Right kidney (tissue), 1 donor: ENCODE data around the gene TMOD1.
"Not testable (repeated sequence)": the region's sequence is repeated elsewhere in the genome, so short reads cannot be mapped to it uniquely, and the experiment has no call there.

Experiments
- DNase-seq: peaks from one replicate; pipeline ENCODE4 v3.0.0-alpha.2; 2016

TMOD1 gene

DNA sequence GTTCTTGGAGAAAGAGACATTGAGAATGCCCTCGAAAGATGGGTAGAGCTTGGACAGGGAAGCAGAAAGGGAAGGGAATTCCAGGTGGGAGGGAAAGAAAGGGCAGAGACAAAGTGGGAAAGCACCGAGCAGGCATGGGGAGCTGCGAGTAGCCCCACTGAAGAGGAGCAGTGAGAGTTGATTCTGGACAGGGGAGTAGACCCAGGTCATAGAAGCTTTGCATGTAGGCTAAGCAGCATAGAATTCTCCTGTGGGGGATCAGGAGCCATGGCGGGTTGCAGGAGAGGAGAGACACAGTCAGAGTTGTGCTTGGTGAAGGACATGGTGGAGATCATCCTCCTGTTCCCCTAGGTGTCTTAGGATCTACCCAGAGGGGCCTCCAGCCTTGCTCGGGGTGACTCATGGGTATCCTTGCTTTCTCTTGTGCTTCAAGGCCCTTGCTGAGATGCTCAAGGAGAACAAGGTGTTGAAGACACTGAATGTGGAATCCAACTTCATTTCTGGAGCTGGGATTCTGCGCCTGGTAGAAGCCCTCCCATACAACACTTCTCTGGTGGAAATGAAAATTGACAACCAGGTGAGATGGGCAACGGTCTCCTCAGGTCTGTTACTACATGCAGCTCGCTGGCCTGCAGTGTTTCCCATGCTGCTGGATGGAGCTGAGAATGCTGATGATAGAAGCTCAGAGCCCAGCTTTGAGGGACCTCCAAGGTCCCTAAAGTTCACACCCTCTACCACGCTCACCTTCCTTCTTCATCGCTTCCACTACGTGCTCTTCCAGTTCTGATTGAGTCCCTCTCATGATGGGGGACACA, 67.2 kb downstream of the TMOD1 start:
- no peak for DNase-seq

DNA sequence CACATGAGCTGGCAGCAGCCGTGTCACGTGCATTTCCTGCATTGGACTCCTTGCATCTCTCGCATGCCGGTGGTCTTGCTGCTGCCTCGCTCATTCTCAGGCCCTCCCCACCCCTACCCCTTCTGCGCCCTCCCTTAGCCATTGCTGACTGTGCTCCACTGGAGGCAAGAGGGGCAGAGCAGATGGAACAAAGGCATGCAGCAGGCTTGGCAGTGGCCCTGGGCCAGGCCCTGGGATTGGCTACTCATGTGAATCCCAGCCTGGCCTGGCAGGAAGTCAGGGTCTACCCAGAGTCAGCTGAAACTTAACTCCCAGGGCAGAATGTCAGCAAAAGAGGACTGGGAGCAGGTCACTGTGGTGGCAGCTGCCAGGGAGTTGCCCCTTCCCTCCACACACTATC, 69.4 kb downstream of the TMOD1 start:
- no peak for DNase-seq

DNA sequence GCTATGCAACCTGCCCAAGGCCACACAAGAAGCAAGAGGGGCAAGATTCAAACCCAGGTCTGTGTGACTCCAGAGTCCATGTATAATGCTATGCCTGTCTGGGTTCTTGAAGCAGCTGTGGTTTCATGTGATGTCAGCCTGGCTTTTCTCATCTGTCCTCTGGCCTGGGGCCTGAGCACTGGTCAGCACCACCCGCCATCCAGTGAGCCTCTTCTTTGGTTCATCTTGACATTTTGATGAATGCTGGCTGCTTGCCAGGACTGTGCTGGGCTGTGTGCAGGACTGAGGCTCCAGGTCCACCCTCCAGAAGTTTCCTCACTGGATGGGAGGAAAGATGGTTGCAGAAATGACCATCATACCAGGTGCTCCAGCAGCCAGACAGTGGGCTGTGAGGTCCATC, 70.2 kb downstream of the TMOD1 start:
- no peak for DNase-seq

DNA sequence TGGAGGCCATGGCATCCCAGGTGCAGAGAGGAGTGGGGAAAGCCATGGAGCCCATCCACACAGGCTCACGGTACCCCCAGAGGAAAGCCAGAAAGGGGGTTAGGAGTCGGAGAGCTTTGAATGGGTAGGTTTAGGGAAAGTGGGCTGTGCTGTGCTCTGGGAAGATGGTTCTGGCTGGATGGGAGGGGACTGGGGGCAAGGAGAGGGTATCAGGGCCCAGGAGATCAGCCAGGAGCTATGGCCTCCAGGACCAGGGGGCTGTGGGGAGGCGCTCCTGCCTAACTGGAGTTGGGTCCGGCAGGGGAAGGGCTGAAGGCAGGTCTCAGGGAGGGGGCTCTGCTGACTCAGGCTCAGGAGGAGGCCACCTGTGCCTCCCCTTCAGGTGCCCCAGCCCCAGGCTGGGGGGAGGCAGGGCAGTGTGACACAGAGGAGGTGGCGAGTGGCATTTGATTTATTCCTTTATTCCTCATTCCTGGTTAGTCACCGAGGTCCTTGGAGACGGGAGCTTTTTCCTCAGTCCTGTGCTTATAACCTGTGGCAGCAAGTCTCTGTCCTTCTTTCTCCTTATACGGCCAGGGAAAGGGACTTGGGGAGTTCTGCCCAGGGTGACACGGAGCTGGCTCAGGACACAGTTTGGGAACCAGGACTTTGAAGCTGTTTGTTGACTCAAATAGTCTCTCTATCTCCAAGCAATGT, 70.9 kb downstream of the TMOD1 start:
- DNase-seq, result no peak

DNA sequence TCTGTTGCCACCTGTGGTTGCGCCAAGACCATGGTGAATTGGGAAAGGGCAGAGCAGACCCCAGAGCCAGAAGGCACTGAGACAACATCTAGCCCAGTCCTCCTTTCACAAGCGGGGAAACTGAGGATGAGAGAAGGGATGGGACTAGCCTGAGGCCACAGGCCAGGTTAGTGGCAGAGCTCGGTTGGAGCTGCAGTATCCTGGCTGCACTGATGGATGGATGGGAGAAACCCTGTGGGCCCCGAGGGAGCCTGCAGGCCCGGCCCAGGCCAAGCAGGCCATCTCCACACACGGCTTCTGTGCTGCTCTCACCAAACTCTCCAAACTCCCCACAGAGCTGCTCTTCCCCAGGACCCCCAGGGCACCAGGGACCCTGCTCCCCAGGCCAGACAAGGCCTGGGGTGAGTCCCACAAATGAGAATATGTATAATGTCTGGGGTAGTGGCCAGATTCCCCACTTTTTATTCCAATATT, 71.5 kb downstream of the TMOD1 start:
- no peak for DNase-seq

DNA sequence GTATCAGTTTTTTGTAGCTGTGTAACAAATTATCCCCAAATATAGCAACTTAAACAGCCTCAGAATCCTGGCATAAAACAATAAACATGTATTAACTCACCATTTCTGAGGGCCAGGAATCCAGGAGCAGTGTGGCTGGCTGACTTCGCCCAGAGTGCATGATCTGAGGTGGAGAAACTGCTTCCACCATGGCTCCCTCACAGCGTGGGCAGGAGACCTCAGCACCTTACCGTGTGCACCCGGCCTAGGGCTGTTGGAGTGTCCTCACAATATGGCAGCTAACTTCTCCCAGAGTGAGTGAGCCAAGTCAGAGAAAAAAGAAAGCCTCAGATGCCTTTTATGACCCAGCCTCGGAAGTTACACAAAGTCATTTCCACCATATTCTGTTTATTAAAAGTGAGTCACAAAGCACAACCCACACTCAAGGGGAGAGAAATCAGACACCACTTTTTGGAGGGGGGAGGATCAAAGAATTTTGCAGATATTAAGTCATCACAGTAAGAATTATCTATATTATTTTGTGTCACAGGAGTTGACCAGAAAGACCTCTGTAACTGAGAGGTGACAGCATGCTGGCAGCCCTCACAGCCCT, 72.1 kb downstream of the TMOD1 start:
- no peak for DNase-seq

DNA sequence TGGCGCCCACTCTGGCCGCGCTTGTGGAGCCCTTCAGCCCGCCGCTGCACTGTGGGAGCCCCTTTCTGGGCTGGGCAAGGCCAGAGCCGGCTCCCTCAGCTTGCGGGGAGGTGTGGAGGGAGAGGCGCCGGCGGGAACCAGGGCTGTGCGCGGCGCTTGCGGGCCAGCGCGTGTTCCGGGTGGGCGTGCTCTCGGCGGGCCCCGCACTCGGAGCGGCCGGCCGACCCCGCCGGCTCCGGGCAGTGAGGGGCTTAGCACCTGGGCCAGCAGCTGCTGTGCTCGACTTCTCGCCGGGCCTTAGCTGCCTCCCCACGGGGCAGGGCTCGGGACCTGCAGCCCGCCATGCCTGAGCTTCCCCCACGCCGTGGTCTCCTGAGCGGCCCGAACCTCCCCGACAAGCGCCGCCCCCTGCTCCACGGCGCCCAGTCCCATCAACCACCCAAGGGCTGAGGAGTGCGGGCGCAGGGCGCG, 72.7 kb downstream of the TMOD1 start:
- DNase-seq, result not testable (repeated sequence)

DNA sequence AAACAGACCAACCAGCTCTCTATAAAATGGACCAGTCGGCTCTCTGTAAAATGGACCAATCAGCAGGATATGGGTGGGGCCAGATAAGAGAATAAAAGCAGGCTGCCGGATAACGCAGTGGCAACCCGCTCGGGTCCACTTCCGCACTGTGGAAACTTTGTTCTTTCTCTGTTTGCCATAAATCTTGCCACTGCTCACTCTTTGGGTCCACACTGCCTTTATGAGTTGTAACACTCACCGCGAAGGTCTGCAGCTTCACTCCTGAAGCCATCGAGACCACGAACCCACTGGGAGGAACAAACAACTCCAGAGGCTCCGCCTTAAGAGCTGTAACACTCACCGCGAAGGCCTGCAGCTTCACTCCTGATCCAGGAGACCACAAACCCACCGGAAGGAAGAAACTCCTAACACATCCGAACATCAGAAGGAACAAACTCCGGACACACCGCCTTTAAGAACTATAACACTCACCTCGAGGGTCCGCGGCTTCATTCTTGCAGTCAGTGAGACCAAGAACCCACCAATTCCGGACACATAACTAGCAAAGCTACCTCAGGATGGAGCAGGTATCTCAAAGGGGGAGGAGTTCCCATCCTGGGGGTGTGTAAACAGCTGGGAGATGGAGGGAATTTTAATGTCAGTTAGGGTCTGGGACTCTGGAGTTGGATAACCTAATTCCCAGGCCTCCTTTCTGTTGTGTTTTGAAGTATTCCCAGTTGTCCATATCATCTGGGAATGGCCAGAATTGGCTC, 73.6 kb downstream of the TMOD1 start:
- not testable (repeated sequence) for DNase-seq

DNA sequence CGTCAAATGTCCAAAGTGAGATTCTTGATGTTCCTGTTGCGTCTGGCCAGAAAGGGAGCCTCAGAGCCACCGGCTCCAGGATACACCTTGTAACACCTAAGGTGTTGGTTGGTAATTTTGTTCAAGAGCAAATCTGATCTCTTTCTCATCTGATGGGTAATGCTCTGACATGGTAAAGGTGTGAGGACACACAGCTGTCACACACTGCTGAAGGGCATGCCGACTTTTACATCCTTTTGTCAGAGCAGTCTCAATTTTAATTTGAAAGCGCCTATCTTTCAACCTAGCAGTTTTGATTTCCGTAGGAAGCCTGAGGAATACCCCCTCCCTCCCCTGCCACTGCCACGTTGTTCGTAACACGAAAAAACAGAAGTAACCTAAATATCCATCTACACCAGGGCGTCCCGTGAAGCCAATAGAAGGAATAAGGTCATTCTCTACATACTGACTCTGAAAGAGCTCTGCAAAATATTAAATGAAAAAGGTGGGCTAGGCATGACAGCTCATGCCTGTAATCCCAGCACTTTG, 74.3 kb downstream of the TMOD1 start:
- DNase-seq, result no peak

DNA sequence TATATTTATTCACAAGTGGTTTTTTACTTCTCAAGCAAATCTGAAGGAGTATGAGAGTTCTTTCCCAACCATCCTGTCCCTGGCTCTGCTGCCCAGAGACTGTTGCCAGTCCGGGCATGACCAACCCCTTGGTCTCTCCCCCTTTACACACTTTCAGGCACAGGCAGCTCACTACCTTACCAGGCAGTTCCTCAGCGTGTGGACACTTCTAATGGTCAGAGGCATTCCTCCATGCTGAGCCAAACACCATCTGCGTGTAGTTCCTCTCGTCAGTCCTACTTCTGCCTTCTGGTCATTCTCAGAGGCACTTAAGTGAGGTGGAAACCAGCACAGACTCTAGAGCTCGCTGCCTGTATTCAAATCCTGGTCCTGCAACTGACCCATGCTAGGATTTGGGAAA, 75.6 kb downstream of the TMOD1 start:
- DNase-seq, result no peak

DNA sequence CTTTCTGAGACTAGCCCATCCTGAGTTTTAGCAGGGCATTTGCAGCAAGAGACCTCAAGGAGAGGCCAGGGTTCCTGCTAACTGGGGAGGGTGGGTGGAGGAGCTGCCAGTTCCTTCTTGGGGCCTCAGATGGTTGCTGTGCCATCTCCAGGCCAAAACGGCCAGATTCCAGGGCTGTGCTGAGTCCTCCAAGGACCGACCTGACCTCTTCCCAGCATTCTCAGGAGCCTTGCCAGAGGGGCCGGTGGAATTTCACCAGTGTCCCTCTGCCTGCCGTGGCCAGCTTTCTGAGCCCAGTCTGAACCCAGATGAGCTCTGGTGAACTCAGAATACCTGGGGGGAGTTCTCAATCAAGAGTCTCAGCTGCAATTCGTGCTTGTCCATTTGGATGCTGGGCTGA, 77.4 kb downstream of the TMOD1 start:
- no peak for DNase-seq

DNA sequence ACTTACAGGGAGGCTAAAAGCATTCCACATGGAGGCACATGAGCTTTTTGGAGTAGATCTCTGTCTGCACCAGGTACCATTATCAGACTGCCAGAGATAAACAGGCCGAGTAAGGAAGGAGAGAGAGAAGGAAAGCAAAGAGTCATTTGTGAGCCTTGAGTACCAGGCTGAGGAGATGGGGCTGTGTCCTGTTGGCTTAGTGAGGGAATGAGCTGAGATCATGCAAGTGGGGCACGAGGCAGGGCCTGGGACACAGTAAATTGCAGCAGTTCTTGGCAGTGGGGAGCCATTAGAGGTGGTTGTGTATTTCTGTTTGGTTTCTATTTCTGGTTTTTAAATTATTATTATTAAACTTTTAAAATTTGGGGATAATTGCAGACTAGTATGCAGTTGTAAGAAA, 78.4 kb downstream of the TMOD1 start:
- no peak for DNase-seq

DNA sequence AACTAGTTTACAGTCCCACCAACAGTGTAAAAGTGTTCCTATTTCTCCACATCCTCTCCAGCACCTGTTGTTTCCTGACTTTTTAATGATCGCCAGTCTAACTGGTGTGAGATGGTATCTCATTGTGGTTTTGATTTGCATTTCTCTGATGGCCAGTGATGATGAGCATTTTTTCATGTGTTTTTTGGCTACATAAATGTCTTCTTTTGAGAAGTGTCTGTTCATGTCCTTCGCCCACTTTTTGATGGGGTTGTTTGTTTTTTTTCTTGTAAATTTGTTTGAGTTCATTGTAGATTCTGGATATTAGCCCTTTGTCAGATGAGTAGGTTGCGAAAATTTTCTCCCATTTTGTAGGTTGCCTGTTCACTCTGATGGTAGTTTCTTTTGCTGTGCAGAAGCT, 80.1 kb downstream of the TMOD1 start:
- not testable (repeated sequence) for DNase-seq

DNA sequence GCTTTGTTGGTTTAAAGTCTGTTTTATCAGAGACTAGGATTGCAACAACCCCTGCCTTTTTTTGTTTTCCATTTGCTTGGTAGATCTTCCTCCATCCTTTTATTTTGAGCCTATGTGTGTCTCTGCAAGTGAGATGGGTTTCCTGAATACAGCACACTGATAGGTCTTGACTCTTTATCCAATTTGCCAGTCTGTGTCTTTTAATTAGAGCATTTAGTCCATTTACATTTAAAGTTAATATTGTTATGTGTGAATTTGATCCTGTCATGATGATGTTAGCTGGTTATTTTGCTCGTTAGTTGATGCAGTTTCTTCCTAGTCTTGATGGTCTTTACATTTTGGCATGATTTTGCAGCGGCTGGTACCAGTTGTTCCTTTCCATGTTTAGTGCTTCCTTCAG, 83.3 kb downstream of the TMOD1 start:
- DNase-seq, result not testable (repeated sequence)

DNA sequence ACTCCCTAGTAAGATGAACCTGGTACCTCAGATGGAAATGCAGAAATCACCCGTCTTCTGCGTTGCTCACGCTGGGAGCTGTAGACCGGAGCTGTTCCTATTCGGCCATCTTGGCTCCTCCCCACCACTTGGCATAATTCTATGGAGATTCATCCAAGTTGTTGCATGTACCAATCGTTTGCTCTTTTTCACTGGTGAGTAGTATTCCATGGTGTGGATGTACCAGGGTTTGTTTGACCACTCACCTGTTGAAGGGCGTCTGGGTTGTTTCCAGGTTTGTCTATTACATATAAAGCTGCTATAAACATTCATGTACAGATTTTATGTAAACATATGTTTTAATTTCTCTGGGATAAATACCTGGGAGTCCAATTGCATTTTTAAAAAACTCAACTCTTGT, 85.4 kb downstream of the TMOD1 start:
- not testable (repeated sequence) for DNase-seq

DNA sequence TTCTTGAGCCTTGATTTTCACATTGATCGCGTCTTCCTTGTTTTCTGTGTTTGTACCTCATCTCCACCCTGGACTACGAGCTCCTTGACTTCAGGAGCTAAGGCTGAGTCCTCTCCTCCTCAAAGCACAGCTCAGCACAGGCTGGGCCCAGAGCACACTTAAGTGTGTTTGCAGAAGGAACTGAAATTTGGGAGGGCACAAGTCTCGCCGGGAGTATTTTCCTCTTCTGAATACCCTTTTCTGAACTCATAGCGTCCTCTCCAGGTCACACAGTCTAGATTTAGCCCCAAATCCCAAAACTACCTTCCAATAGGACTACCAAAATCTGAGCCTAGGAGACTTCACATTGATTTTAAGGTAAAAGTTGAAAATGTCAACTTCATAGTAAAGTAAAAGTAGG, 90.1 kb downstream of the TMOD1 start:
- DNase-seq, result no peak

DNA sequence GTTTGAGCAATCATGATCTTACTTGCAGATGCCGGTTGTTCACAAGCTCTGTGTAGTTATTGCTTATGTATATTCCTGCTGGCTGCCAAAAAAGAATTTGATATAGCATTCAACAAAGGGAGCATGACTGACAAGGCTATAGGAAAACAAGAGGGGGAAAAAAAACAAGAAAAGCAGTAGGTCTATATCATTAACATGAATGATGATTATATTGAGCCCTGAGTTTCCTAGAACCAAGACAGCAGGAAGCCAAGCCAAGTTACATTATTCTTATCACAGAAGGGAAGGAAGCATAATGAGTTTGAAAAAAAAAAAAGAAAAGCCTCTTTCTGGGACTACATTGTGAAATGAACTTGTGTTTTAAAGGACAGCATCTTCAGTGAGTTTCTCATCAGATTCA, 90.7 kb downstream of the TMOD1 start:
- no peak for DNase-seq

DNA sequence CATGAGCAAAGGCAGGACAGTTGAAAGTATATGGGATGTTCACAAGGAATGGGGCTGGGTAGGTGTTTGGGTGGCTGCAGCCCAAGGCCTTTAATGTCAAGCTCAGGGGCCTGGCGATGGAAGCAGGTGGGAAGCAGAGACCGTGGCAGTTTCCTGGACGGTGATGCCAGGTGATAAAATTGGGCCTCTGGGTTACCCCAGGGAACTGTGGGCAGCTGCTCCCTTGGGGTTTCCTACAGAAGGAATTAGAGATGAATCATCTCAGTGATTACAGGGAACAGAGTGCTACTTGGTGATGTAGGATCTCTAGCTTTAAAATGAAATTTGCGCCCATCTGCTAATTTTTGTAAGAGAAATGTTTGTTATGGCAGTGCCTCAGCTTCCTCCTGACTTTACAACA, 92.5 kb downstream of the TMOD1 start:
- no peak for DNase-seq

DNA sequence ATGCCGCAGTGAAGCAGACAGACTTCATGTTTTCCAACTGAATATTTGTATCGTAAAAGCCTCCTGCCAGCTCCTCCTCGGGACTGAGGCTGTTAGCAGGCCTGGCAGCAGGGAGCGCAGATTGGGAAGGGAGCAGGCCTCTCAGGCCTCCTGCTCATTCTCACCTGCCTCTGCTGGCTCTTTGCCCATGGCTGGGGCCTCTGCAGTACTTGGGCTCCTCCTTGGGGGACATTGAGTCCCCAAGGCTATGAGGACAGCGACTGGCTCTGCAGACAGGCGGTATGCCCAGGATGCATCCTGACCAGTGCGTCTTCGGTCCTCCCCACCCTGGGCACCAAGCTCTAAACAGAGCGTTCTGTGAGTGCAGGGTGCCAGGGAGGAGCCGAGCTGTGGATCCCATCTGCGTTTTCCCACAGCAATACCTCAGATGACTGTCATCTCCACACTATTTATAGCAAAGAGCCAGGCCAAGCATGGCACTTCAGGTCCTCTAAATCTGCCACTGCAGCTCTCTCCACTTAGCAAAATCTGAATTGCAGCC, 93.0 kb downstream of the TMOD1 start:
- DNase-seq, result no peak

DNA sequence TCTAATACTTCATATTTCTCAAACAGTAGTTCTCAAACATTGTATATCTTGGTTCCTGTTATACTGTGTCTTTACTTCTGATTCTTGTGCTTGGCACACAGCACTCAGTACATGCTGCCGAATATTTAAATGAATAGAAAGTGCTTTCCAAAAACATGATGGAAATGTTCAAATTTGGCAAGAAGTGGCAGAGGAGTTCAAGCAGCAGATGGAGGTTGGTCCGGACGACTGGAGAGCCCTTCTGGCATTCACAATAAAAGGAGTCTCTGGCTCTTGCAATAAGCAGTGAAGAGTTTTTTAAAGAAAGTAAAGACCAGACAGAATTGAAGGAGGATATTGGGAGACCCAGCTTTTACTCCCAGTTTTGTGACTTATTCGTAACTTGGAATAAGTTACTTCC, 95.4 kb downstream of the TMOD1 start:
- no peak for DNase-seq

DNA sequence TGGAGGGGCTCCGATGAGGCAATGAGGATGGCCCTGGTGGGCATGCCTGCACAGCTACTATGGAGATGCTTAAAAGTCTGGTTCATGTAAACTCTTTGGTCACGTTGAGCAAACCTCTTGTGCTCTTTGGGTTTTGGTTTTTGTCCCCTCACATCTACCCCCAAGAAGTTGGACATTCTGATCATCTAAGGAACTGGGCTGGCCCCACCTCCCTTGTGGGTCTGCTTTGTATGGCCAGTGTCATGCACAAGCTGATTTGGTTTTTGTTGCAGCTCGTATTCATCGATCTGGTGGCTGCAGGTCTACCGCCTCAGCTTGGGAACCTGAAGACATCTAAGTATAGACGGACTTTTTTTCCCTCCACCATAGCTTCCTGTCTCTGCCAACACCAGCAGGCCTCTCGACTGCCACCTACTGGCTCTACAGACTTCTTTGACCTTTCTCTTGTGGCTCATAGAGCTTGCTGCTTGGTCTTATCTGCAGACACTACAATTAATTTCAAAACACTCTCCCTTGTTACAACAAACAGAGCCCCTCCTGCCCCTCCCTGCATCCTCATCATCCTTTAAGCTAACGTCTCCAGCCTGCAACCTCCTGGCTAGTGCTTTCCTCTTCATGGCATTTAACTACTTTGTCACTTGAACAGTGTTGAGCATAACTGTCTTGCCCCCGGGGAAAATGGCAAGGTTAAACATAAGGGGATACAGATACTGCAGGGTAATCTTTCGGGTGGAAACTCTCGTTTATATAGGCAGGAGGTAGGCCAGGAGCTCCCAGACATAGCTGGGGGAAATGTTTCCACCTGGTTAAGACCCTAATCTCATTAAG, 97.2 kb downstream of the TMOD1 start:
- DNase-seq, result peak; percentile 44
